Right lobe of liver (tissue), 4 donors: Measurements from ENCODE around the gene CHI3L2.

Source experiments
- CTCF ChIP-seq, 4 donors: fragments of 200-600 bp in 3 of 4; fragments of 450-650 bp in 1 of 4; IDR thresholded peaks; one replicate each; pipeline versions ENCODE4 v1.5.1 to v1.8.0; 2016 to 2022; ENCODE audit warnings: antibody characterized with exemption in 4 of 4, mild to moderate bottlenecking in 2 of 4
- POLR2A ChIP-seq: fragments of 450-650 bp; IDR thresholded peaks from one replicate; pipeline ENCODE4 v1.6.1; 2017; ENCODE audit warnings: antibody characterized with exemption, mild to moderate bottlenecking
- donor health status: DM: no; HTN: no; CAD: no.
- donor health status: DM: no; HTN: no; CAD: no.
- donor health status: DM: no; HTN: yes; CAD: no.

GRCh38 chr1:111234866-111235265 lies 7.4 kb downstream of the CHI3L2 start:
- TF ChIP-seq CTCF (IDR thresholded peaks at IDR 0.05) (no peak), POLR2A (no peak)
